Tibial nerve (tissue), 4 donors: Measurements from ENCODE around the gene CARD9. TPM values are rescaled to one million over a fixed set of nuclear protein-coding genes. Genes with fewer than 3 reads are reported as not detected.
A peak's percentile ranks its signal among the peaks of the same experiment; 100 is the strongest.

ENCODE experiments used
- DNase-seq, 2 donors: peaks; one replicate each; pipeline ENCODE4 v3.0.0-alpha.2; 2019; ENCODE audit warnings: low spot score in 2 of 2
- H3K27ac ChIP-seq, 4 donors: fragments of 200-600 bp; sonication (generic) in 3 of 4; one replicate each; pipeline ENCODE4 v1.5.1; 2017 to 2019; ENCODE audit warnings: mild to moderate bottlenecking in 1 of 4
- H3K27me3 ChIP-seq, 2 donors: fragments of 200-600 bp; sonication (generic) in 1 of 2; one replicate each; pipeline versions ENCODE4 v1.5.1 to v1.6.0; 2017 to 2019
- H3K36me3 ChIP-seq, 3 donors: fragments of 200-600 bp; sonication (generic); one replicate each; pipeline ENCODE4 v1.5.1; 2018 to 2019
- H3K4me1 ChIP-seq, 4 donors: fragments of 200-600 bp; sonication (generic) in 3 of 4; one replicate each; pipeline ENCODE4 v1.5.1; 2017 to 2019
- H3K4me3 ChIP-seq, 4 donors: fragments of 200-600 bp; sonication (generic) in 3 of 4; one replicate each; pipeline ENCODE4 v1.5.1; 2017 to 2019; ENCODE audit warnings: mild to moderate bottlenecking in 1 of 4, moderate library complexity in 1 of 4
- H3K9me3 ChIP-seq, 4 donors: fragments of 200-600 bp; sonication (generic) in 3 of 4; one replicate each; pipeline ENCODE4 v1.5.1; 2017 to 2019
- CTCF ChIP-seq, 5 experiments: fragments of 200-600 bp in 3 of 5; fragments of 450-650 bp in 2 of 5; sonication (generic) in 3 of 5; IDR thresholded peaks; one replicate each; pipeline ENCODE4 v1.5.1; 2016 to 2019; ENCODE audit warnings: antibody characterized with exemption in 5 of 5, mild to moderate bottlenecking in 3 of 5, moderate library complexity in 2 of 5
- EP300 ChIP-seq, 2 donors: sonication (generic); formaldehyde crosslinking; IDR thresholded peaks; one replicate each; pipeline ENCODE4 v1.6.1; 2017; ENCODE audit warnings: antibody characterized with exemption in 2 of 2, mild to moderate bottlenecking in 1 of 2
- POLR2A ChIP-seq, 2 donors: fragments of 450-650 bp; IDR thresholded peaks; one replicate each; pipeline ENCODE4 v1.6.1; 2017; ENCODE audit warnings: antibody characterized with exemption in 2 of 2, mild to moderate bottlenecking in 2 of 2, moderate library complexity in 2 of 2
- WGBS, 2 donors: methylation state at CpG; one replicate each; pipeline ENCODE4 v1.1.5; 2018; 5-methylcytosine and 5-hydroxymethylcytosine counted together
- total RNA-seq, 4 donors: library from RNA; depleted of rRNA; stranded (reverse); fragments of >200 nt; gene quantifications; one replicate each; pipeline ENCODE4 v1.1.0, GENCODE V29; 2016

The CARD9 gene
- 10 to 100 TPM in 1 of 4 donors, 1 to 10 TPM in 3; 3.1 to 19.8 (median 3.1) TPM for total RNA-seq

GRCh38 chr9:136373300-136374182 is at the start of gene CARD9:
Gene CARD9 (minus strand): TSS chr9:136373669. CDS start chr9:136372078, 1,591 bp downstream.
- no peak for DNase-seq
- TF ChIP-seq EP300 (IDR thresholded peaks at IDR 0.05) (no peak), POLR2A (IDR thresholded peaks at IDR 0.05) (no peak), CTCF (IDR thresholded peaks at IDR 0.05) (no peak)
- WGBS, 2 donors = 47 to 70% methylated on average over 18 to 20 of the region's 27 CpGs
- Histone ChIP-seq H3K27me3 (no peaks in the 10 kb centered on the region), H3K9me3 (no peaks in the 10 kb centered on the region), H3K36me3 (peaks cover 0 to 44% (median 0%) of the 10 kb centered on the region in 3 donors), H3K4me1 (peaks cover 0 to 29% (median 9%) of the 10 kb centered on the region in 4 donors), H3K4me3 (peak within 1 kb of the TSS in 3 of 4 donors; percentile 5 to 42 (median 5)), H3K27ac (peak within 1 kb of the TSS in 2 of 4 donors; percentile 4 to 24)

GRCh38 chr9:136422876-136423275 is 49.4 kb upstream of the CARD9 start:
- Histone ChIP-seq H3K9me3 (no peaks in the 10 kb centered on the region), H3K27ac (no peak overlapping the region), H3K36me3 (peaks cover 4 to 95% (median 39%) of the 10 kb centered on the region in 3 donors), H3K4me3 (no peak overlapping the region), H3K27me3 (no peaks in the 10 kb centered on the region), H3K4me1 (no peaks in the 10 kb centered on the region)
- WGBS, 2 donors = 91 to 97% methylated on average over 25 to 26 of the region's 26 CpGs
- DNase-seq = no peak
- no peak for TF ChIP-seq CTCF (IDR thresholded peaks at IDR 0.05)

GRCh38 chr9:136421791-136422190 is 48.3 kb upstream of the CARD9 start:
- no peaks in the 10 kb centered on the region for H3K27me3 ChIP-seq
- no peak for DNase-seq
- H3K4me3 ChIP-seq = no peak overlapping the region
- H3K9me3 ChIP-seq = no peaks in the 10 kb centered on the region
- H3K36me3 ChIP-seq = peaks cover 4 to 100% (median 41%) of the 10 kb centered on the region in 3 donors
- 88 to 91% methylated on average over 6 to 13 of the region's 21 CpGs for WGBS, 2 donors
- no peaks in the 10 kb centered on the region for H3K4me1 ChIP-seq
- H3K27ac ChIP-seq = no peak overlapping the region
- TF ChIP-seq POLR2A (IDR thresholded peaks at IDR 0.05) = no peak

- Histone ChIP-seq H3K4me3 (no peak overlapping the region), H3K27me3 (no peaks in the 10 kb centered on the region), H3K9me3 (no peaks in the 10 kb centered on the region), H3K4me1 (no peaks in the 10 kb centered on the region), H3K36me3 (peaks cover 10 to 100% (median 42%) of the 10 kb centered on the region in 3 donors), H3K27ac (peak overlapping the region in 3 of 4 donors; percentile 71 to 82 (median 81))
- no peak for DNase-seq
- TF ChIP-seq POLR2A (IDR thresholded peaks at IDR 0.05) = no peak
- no peak for TF ChIP-seq EP300 (IDR thresholded peaks at IDR 0.05)
- no peak for TF ChIP-seq CTCF (IDR thresholded peaks at IDR 0.05)
- 88 to 95% methylated on average over 12 of the region's 12 CpGs for WGBS, 2 donors
Measured at GRCh38 chr9:136419092-136419420, 45.6 kb upstream of the CARD9 start.

- no peak for DNase-seq
- Histone ChIP-seq H3K27ac (peak overlapping the region; percentile 8 to 82 (median 76)), H3K36me3 (peaks cover 10 to 100% (median 42%) of the 10 kb centered on the region in 3 donors), H3K4me1 (no peaks in the 10 kb centered on the region), H3K4me3 (no peak overlapping the region), H3K27me3 (no peaks in the 10 kb centered on the region), H3K9me3 (no peaks in the 10 kb centered on the region)
- 83 to 94% methylated on average over 24 to 45 of the region's 48 CpGs for WGBS, 2 donors
- TF ChIP-seq CTCF (IDR thresholded peaks at IDR 0.05) = no peak
- peak in 1 of 2 donors; percentile 70 for TF ChIP-seq EP300 (IDR thresholded peaks at IDR 0.05)
- TF ChIP-seq POLR2A (IDR thresholded peaks at IDR 0.05) = peak in 1 of 2 donors; percentile 4
Measured at GRCh38 chr9:136418182-136419091, 45.0 kb upstream of the CARD9 start.
